ENCODE results near the gene TRAF6. TPM values are rescaled to one million over a fixed set of nuclear protein-coding genes. Genes with fewer than 3 reads are reported as not detected.

TRAF6 gene
- total and polyA plus RNA-seq, 2 donors (not counting 1 experiment from before 2014, with no cell fraction given) = 10.1 to 22.4 TPM

GRCh38 chr11:36438126-36438525, 71.9 kb downstream of the TRAF6 start:
- no peak overlapping the region for H3K9ac ChIP-seq (ENCODE audit: low read length)
- ATAC-seq (ENCODE audit: low read depth) (no peak), DNase-seq (no peak)
- H3K9me3 Mint-ChIP-seq (ENCODE audit: insufficient read depth) = no peaks in the 10 kb centered on the region
- TF ChIP-seq CTCF (IDR thresholded peaks at IDR 0.05) (no peak), EZH2 (IDR thresholded peaks at IDR 0.05; ENCODE audit: borderline replicate concordance, insufficient read depth, low read depth, low read length, poor library complexity, severe bottlenecking) (no peak)
- no peaks in the 10 kb centered on the region for H3K4me1 Mint-ChIP-seq
- 83% methylated on average over 2 of the region's 5 CpGs for WGBS (ENCODE audit: insufficient coverage)
- no peaks in the 10 kb centered on the region for H3K79me2 ChIP-seq (ENCODE audit: control insufficient read depth, insufficient read depth, low read length)
- H2AFZ ChIP-seq (ENCODE audit: insufficient read depth, low read depth, low read length, poor library complexity, severe bottlenecking) = no peak overlapping the region
- no peak overlapping the region for H3K27ac Mint-ChIP-seq
- ChIA-PET CTCF (no interaction called here), POLR2A (no interaction called here)
- H4K20me1 ChIP-seq (ENCODE audit: control insufficient read depth, insufficient read depth, low read length, poor library complexity, severe bottlenecking) = no peaks in the 10 kb centered on the region
- H3K36me3 ChIP-seq (replicated peaks in 1 of 2; ENCODE audit: control extremely low read depth in 1 of 2, control insufficient read depth in 1 of 2, extremely low read depth in 1 of 2, insufficient read depth in 2 of 2, low read length in 1 of 2) = no peaks in the 10 kb centered on the region
- no peak overlapping the region for H3K27ac ChIP-seq (ENCODE audit: low read length in 2 of 2)
- H3K4me2 ChIP-seq (replicated peaks; ENCODE audit: low read depth, low read length, poor library complexity, severe bottlenecking) = no peak overlapping the region
- no peaks in the 10 kb centered on the region for H3K27me3 Mint-ChIP-seq
- H3K9me3 ChIP-seq (ENCODE audit: control extremely low read depth in 1 of 3, control insufficient read depth in 2 of 3, insufficient read depth in 1 of 3, low read length in 2 of 3) = peaks cover 0 to 8% (median 7%) of the 10 kb centered on the region in 3 donors
- intact Hi-C loops (cut with micrococcal nuclease) = no loop called here
- H3K4me1 ChIP-seq (ENCODE audit: control insufficient read depth in 2 of 2, insufficient read depth in 2 of 2, low read length in 2 of 2) = peaks cover 0 to 4% of the 10 kb centered on the region in 2 donors
- H3K27me3 ChIP-seq (replicated peaks in 1 of 4; ENCODE audit: control extremely low read depth in 1 of 4, control insufficient read depth in 3 of 4, insufficient read depth in 4 of 4, low read length in 3 of 4) = peaks cover 0 to 3% (median 0%) of the 10 kb centered on the region in 4 experiments
- no peak overlapping the region for H3K4me3 Mint-ChIP-seq
- H3K4me3 ChIP-seq (ENCODE audit: control extremely low read depth in 1 of 5, extremely low read depth in 1 of 5, insufficient read depth in 1 of 5, low read depth in 2 of 5, low read length in 4 of 5) = no peak overlapping the region

- no peaks in the 10 kb centered on the region for H3K9me3 Mint-ChIP-seq (ENCODE audit: insufficient read depth)
- Histone ChIP-seq H3K4me2 (replicated peaks; ENCODE audit: low read depth, low read length, poor library complexity, severe bottlenecking) (no peak overlapping the region), H2AFZ (ENCODE audit: insufficient read depth, low read depth, low read length, poor library complexity, severe bottlenecking) (no peak overlapping the region), H3K4me1 (ENCODE audit: control insufficient read depth in 2 of 2, insufficient read depth in 2 of 2, low read length in 2 of 2) (peaks cover 0 to 4% of the 10 kb centered on the region in 2 donors), H3K27ac (ENCODE audit: low read length in 2 of 2) (no peak overlapping the region), H3K27me3 (replicated peaks in 1 of 4; ENCODE audit: control extremely low read depth in 1 of 4, control insufficient read depth in 3 of 4, insufficient read depth in 4 of 4, low read length in 3 of 4) (peaks cover 0 to 3% (median 0%) of the 10 kb centered on the region in 4 experiments), H3K9me3 (ENCODE audit: control extremely low read depth in 1 of 3, control insufficient read depth in 2 of 3, insufficient read depth in 1 of 3, low read length in 2 of 3) (peaks cover 0 to 8% (median 7%) of the 10 kb centered on the region in 3 donors), H3K9ac (ENCODE audit: low read length) (no peak overlapping the region), H3K79me2 (ENCODE audit: control insufficient read depth, insufficient read depth, low read length) (no peaks in the 10 kb centered on the region), H3K36me3 (replicated peaks in 1 of 2; ENCODE audit: control extremely low read depth in 1 of 2, control insufficient read depth in 1 of 2, extremely low read depth in 1 of 2, insufficient read depth in 2 of 2, low read length in 1 of 2) (no peaks in the 10 kb centered on the region), H4K20me1 (ENCODE audit: control insufficient read depth, insufficient read depth, low read length, poor library complexity, severe bottlenecking) (no peaks in the 10 kb centered on the region), H3K4me3 (ENCODE audit: control extremely low read depth in 1 of 5, extremely low read depth in 1 of 5, insufficient read depth in 1 of 5, low read depth in 2 of 5, low read length in 4 of 5) (no peak overlapping the region)
- H3K27me3 Mint-ChIP-seq = no peaks in the 10 kb centered on the region
- no peak for TF ChIP-seq CTCF (IDR thresholded peaks at IDR 0.05)
- WGBS (ENCODE audit: insufficient coverage) = 100% methylated on average over 2 of the region's 3 CpGs
- ATAC-seq (ENCODE audit: low read depth) (no peak), DNase-seq (no peak)
- H3K27ac Mint-ChIP-seq = no peak overlapping the region
- intact Hi-C loops (cut with micrococcal nuclease) = no loop called here
- no peaks in the 10 kb centered on the region for H3K4me1 Mint-ChIP-seq
- ChIA-PET POLR2A (no interaction called here), CTCF (no interaction called here)
- no peak overlapping the region for H3K4me3 Mint-ChIP-seq
Observed at GRCh38 chr11:36437413-36437812, 72.7 kb downstream of the TRAF6 start.

Small RNAs within 50 kb of the gene (small RNA-seq; reads per million reads assigned to genes)
- not detected for gene AC061999.1 (ENCODE audit: insufficient read length, low read depth, low replicate concordance)

Other genes with a start within 250 kb of the TRAF6 start
- gene COMMD9, start 220.8 kb downstream of the TRAF6 start, total RNA-seq = 47.4 and 48.9 TPM in 2 replicates
- 29.3 and 41.3 TPM in 2 replicates for gene COMMD9, start 220.8 kb downstream of the TRAF6 start, polyA plus RNA-seq
- gene PRR5L, start 214.0 kb downstream of the TRAF6 start, total RNA-seq = 3.5 and 4.0 TPM in 2 replicates
- gene PRR5L, start 214.0 kb downstream of the TRAF6 start, polyA plus RNA-seq = 5.9 and 9.3 TPM in 2 replicates
- 0.10 and 0.37 TPM in 2 replicates for gene RAG1, start 57.7 kb upstream of the TRAF6 start, total RNA-seq
- gene RAG1, start 57.7 kb upstream of the TRAF6 start, polyA plus RNA-seq = 0.06 and 0.07 TPM in 2 replicates
- gene IFTAP, start 84.2 kb upstream of the TRAF6 start, total RNA-seq = not detected in 2 replicates
- 0.31 and 0.98 TPM in 2 replicates for gene IFTAP, start 84.2 kb upstream of the TRAF6 start, polyA plus RNA-seq
- not detected in 2 replicates for gene RAG2, start 88.0 kb upstream of the TRAF6 start, total RNA-seq
- not detected in 2 replicates for gene RAG2, start 88.0 kb upstream of the TRAF6 start, polyA plus RNA-seq

Measured in B cell (primary cell).